ENCODE results near the gene GMIP. TPM values are rescaled to one million over a fixed set of nuclear protein-coding genes. Genes with fewer than 3 reads are reported as not detected.

Gene GMIP
- total and polyA plus RNA-seq, 4 donors: 0.89 to 6.5 (median 4.3) TPM

- no peak overlapping the region for H3K27ac ChIP-seq (ENCODE audit: low read depth in 1 of 2, low read length in 2 of 2)
- H3K9ac ChIP-seq (ENCODE audit: low read depth in 1 of 2, low read length in 2 of 2): no peak overlapping the region
- no peaks in the 10 kb centered on the region for H3K4me1 ChIP-seq (ENCODE audit: control insufficient read depth in 4 of 4, insufficient read depth in 4 of 4, low read length in 3 of 4)
- no peaks in the 10 kb centered on the region for H3K9me3 ChIP-seq (ENCODE audit: control insufficient read depth in 4 of 4, low read length in 3 of 4)
- DNase-seq (ENCODE audit: low spot score): no peak
- peaks cover 0 to 12% (median 5%) of the 10 kb centered on the region in 4 donors for H3K36me3 ChIP-seq (ENCODE audit: control insufficient read depth in 4 of 4, insufficient read depth in 3 of 4, low read depth in 1 of 4, low read length in 3 of 4)
- WGBS: 97% methylated on average over 22 of the region's 22 CpGs
- TF ChIP-seq NR2F2 (IDR thresholded peaks at IDR 0.05): peak; percentile 86
- no peak for TF ChIP-seq ZBTB33 (IDR thresholded peaks at IDR 0.05)
- no peaks in the 10 kb centered on the region for H3K27me3 ChIP-seq (ENCODE audit: control insufficient read depth in 4 of 4, insufficient read depth in 4 of 4, low read length in 3 of 4)
- no peak overlapping the region for H3K4me3 ChIP-seq (ENCODE audit: low read depth in 1 of 3, low read length in 3 of 3)
These were observed 9.5 kb downstream of the GMIP start for GRCh38 chr19:19633711-19634515.

- Histone ChIP-seq H3K27ac (ENCODE audit: low read depth in 1 of 2, low read length in 2 of 2) (no peak overlapping the region), H3K4me3 (ENCODE audit: low read depth in 1 of 3, low read length in 3 of 3) (no peak overlapping the region), H3K36me3 (ENCODE audit: control insufficient read depth in 4 of 4, insufficient read depth in 3 of 4, low read depth in 1 of 4, low read length in 3 of 4) (peaks cover 0 to 12% (median 5%) of the 10 kb centered on the region in 4 donors), H3K9ac (ENCODE audit: low read depth in 1 of 2, low read length in 2 of 2) (no peak overlapping the region), H3K4me1 (ENCODE audit: control insufficient read depth in 4 of 4, insufficient read depth in 4 of 4, low read length in 3 of 4) (peaks cover 0 to 8% (median 2%) of the 10 kb centered on the region in 4 donors), H3K9me3 (ENCODE audit: control insufficient read depth in 4 of 4, low read length in 3 of 4) (no peaks in the 10 kb centered on the region), H3K27me3 (ENCODE audit: control insufficient read depth in 4 of 4, insufficient read depth in 4 of 4, low read length in 3 of 4) (peaks cover 0 to 2% (median 0%) of the 10 kb centered on the region in 4 donors)
- WGBS: 89% methylated on average over 5 of the region's 5 CpGs
- TF ChIP-seq YY1 (IDR thresholded peaks at IDR 0.05) (no peak), MAX (IDR thresholded peaks at IDR 0.05) (no peak), RXRA (IDR thresholded peaks at IDR 0.05) (no peak), ZBTB33 (IDR thresholded peaks at IDR 0.05) (no peak), NR2F2 (IDR thresholded peaks at IDR 0.05) (no peak), HNF4G (IDR thresholded peaks at IDR 0.05) (no peak)
- no peak for DNase-seq (ENCODE audit: low spot score)
These were observed 10.8 kb downstream of the GMIP start for GRCh38 chr19:19632661-19633060.

GRCh38 chr19:19631346-19631745 is 12.1 kb downstream of the GMIP start:
- WGBS: 94% methylated on average over 7 of the region's 7 CpGs
- H3K9ac ChIP-seq (ENCODE audit: low read depth in 1 of 2, low read length in 2 of 2): no peak overlapping the region
- no peak for DNase-seq (ENCODE audit: low spot score)
- H3K4me3 ChIP-seq (ENCODE audit: low read depth in 1 of 3, low read length in 3 of 3): no peak overlapping the region
- H3K36me3 ChIP-seq (ENCODE audit: control insufficient read depth in 4 of 4, insufficient read depth in 3 of 4, low read depth in 1 of 4, low read length in 3 of 4): peaks cover 0 to 12% (median 5%) of the 10 kb centered on the region in 4 donors
- peaks cover 0 to 2% (median 0%) of the 10 kb centered on the region in 4 donors for H3K27me3 ChIP-seq (ENCODE audit: control insufficient read depth in 4 of 4, insufficient read depth in 4 of 4, low read length in 3 of 4)
- no peak overlapping the region for H3K27ac ChIP-seq (ENCODE audit: low read depth in 1 of 2, low read length in 2 of 2)
- H3K9me3 ChIP-seq (ENCODE audit: control insufficient read depth in 4 of 4, low read length in 3 of 4): no peaks in the 10 kb centered on the region
- H3K4me1 ChIP-seq (ENCODE audit: control insufficient read depth in 4 of 4, insufficient read depth in 4 of 4, low read length in 3 of 4): peaks cover 0 to 8% (median 3%) of the 10 kb centered on the region in 4 donors
- TF ChIP-seq NR2F2 (IDR thresholded peaks at IDR 0.05): no peak
- TF ChIP-seq ZBTB33 (IDR thresholded peaks at IDR 0.05): no peak
- TF ChIP-seq HNF4G (IDR thresholded peaks at IDR 0.05): no peak
- TF ChIP-seq JUND (IDR thresholded peaks at IDR 0.05): no peak
- TF ChIP-seq REST (IDR thresholded peaks at IDR 0.05): no peak
- no peak for TF ChIP-seq CTCF (IDR thresholded peaks at IDR 0.05; ENCODE audit: low read depth, low read length, missing input control)
- TF ChIP-seq HNF4A (conservative IDR thresholded peaks at IDR 0.05): no peak
- TF ChIP-seq GABPA (IDR thresholded peaks at IDR 0.05 in 1 of 2, conservative IDR thresholded peaks at IDR 0.05 in 1 of 2): no peak
- TF ChIP-seq ATF3 (IDR thresholded peaks at IDR 0.05): no peak
- no peak for TF ChIP-seq FOXA1 (IDR thresholded peaks at IDR 0.05)
- TF ChIP-seq RXRA (IDR thresholded peaks at IDR 0.05): no peak

All from liver (tissue), 9 donors.